ENCODE data around the gene TBX15.

TBX15 gene

DNA sequence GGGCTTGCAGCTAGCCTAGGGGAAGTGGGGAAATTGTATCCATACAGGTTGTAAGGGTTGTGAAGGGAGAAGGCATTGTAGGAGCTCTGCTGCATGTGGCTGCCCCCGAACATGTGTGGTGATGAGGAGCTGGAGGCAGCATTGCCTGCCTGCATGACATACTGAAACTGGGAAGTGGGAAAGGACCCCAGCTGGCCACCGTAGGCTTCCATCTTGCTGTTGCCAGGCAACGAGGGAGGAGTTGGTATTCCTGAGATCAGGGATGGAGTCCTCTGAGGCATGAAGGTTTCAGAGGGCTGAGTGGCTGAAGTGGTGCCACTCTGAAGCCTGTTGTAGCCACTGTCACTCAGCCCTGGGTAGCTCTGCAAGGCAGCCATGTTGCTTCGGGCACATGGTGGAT, 103.2 kb downstream of the TBX15 start (continued):
- TF ChIP-seq CREB5 (CRISPR knock-in tag; IDR thresholded peaks at IDR 0.05; ENCODE audit: low read depth) (no peak), TCF4 (CRISPR knock-in tag; IDR thresholded peaks at IDR 0.05; ENCODE audit: borderline replicate concordance) (no peak)

DNA sequence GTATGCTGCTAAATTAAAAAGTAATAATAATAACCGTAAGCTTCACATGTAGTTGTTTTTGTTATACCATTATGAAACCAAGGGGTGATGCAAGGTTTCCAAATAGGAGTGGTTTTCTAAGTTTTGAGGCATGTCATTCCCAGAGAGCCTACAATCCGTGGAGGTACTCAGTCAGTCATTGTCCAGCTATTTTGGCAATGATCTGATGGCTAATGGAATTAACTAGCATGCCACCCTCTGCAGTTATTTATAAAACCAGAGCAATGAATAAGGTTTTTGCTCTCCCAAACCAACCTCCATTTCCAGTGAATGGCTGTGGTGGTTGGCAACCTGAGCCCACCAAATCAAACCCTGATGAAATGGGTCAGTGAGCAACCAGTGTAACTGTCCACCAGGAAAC, 106.4 kb downstream of the TBX15 start:
- ATAC-seq, result no peak
- TF ChIP-seq RARB (CRISPR knock-in tag; IDR thresholded peaks at IDR 0.05), result no peak
- TF ChIP-seq ZNF565 (CRISPR knock-in tag; conservative IDR thresholded peaks at IDR 0.05; ENCODE audit: low read depth), result no peak
- no peak for TF ChIP-seq CSRNP3 (CRISPR knock-in tag; IDR thresholded peaks at IDR 0.05)
- no peak for TF ChIP-seq PPARA (CRISPR knock-in tag; IDR thresholded peaks at IDR 0.05; ENCODE audit: borderline replicate concordance)
- TF ChIP-seq TCF4 (CRISPR knock-in tag; IDR thresholded peaks at IDR 0.05; ENCODE audit: borderline replicate concordance), result no peak
- TF ChIP-seq SNAI2 (CRISPR knock-in tag; IDR thresholded peaks at IDR 0.05), result no peak
- no peak for TF ChIP-seq CREB5 (CRISPR knock-in tag; IDR thresholded peaks at IDR 0.05; ENCODE audit: low read depth)
- no peak for TF ChIP-seq ZNF70 (CRISPR knock-in tag; IDR thresholded peaks at IDR 0.05)
- TF ChIP-seq ZNF8 (CRISPR knock-in tag; IDR thresholded peaks at IDR 0.05), result no peak
- no peak for TF ChIP-seq ARNTL (CRISPR knock-in tag; IDR thresholded peaks at IDR 0.05; ENCODE audit: borderline replicate concordance, low read depth)
- no peak for TF ChIP-seq TOX (CRISPR knock-in tag; IDR thresholded peaks at IDR 0.05; ENCODE audit: borderline replicate concordance)
- TF ChIP-seq OSR1 (CRISPR knock-in tag; IDR thresholded peaks at IDR 0.05), result no peak
- no peak for TF ChIP-seq BACH2 (CRISPR knock-in tag; IDR thresholded peaks at IDR 0.05; ENCODE audit: borderline replicate concordance)

- TF ChIP-seq CSDC2 (CRISPR knock-in tag; IDR thresholded peaks at IDR 0.05) (no peak), OSR1 (CRISPR knock-in tag; IDR thresholded peaks at IDR 0.05) (no peak), CREB5 (CRISPR knock-in tag; IDR thresholded peaks at IDR 0.05; ENCODE audit: low read depth) (no peak), TOX (CRISPR knock-in tag; IDR thresholded peaks at IDR 0.05; ENCODE audit: borderline replicate concordance) (no peak), GLIS3 (CRISPR knock-in tag; IDR thresholded peaks at IDR 0.05) (no peak), ZNF8 (CRISPR knock-in tag; IDR thresholded peaks at IDR 0.05) (no peak), ISL1 (CRISPR knock-in tag; IDR thresholded peaks at IDR 0.05) (no peak), ZNF70 (CRISPR knock-in tag; IDR thresholded peaks at IDR 0.05) (no peak), ZFP3 (CRISPR knock-in tag; IDR thresholded peaks at IDR 0.05) (no peak), ESRRG (CRISPR knock-in tag; IDR thresholded peaks at IDR 0.05) (no peak), PPARA (CRISPR knock-in tag; IDR thresholded peaks at IDR 0.05; ENCODE audit: borderline replicate concordance) (no peak)
- TF ChIP-seq, protein P1, sequence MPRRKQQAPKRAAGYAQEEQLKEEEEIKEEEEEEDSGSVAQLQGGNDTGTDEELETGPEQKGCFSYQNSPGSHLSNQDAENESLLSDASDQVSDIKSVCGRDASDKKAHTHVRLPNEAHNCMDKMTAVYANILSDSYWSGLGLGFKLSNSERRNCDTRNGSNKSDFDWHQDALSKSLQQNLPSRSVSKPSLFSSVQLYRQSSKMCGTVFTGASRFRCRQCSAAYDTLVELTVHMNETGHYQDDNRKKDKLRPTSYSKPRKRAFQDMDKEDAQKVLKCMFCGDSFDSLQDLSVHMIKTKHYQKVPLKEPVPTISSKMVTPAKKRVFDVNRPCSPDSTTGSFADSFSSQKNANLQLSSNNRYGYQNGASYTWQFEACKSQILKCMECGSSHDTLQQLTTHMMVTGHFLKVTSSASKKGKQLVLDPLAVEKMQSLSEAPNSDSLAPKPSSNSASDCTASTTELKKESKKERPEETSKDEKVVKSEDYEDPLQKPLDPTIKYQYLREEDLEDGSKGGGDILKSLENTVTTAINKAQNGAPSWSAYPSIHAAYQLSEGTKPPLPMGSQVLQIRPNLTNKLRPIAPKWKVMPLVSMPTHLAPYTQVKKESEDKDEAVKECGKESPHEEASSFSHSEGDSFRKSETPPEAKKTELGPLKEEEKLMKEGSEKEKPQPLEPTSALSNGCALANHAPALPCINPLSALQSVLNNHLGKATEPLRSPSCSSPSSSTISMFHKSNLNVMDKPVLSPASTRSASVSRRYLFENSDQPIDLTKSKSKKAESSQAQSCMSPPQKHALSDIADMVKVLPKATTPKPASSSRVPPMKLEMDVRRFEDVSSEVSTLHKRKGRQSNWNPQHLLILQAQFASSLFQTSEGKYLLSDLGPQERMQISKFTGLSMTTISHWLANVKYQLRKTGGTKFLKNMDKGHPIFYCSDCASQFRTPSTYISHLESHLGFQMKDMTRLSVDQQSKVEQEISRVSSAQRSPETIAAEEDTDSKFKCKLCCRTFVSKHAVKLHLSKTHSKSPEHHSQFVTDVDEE (CRISPR knock-in tag; IDR thresholded peaks at IDR 0.05), result no peak
- ATAC-seq, result no peak
Measured at GRCh38 chr1:118878661-118879060, 109.5 kb downstream of the TBX15 start.

DNA sequence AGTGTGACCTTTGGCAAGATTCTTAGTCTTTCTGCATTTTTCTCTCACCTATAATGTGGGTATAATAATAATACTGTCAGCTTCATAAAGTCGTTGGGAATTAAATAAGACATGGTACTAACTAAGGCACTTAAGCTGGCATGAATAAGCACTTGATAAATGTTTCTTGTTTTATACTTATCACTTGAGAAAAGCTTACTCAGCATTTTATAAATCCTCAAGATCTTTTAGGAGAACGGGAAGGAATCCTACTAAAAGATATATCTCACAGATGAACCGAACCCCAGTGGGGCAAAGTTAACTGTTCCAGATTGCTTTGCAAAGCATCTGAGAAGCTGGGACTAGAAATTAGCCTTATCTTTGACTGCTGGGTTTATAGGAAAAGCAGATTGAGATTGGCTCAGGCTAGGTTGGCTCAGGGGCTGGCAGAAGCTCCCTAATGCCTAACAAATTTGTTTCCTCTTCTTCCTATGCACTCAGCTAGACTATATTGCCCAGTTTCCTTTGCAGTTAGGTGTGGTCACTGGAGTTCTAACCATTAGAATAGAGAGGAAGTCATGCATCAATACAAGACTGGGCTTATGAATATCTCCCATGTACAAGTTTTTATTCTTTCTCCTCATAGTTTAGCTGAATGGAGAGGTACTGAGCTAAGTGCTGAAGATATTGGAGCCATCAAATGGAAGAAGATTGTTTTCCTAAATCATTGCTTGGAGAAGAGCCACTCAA, 110.3 kb downstream of the TBX15 start:
- TF ChIP-seq ISL1 (CRISPR knock-in tag; IDR thresholded peaks at IDR 0.05), result no peak
- TF ChIP-seq ZNF565 (CRISPR knock-in tag; conservative IDR thresholded peaks at IDR 0.05; ENCODE audit: low read depth), result no peak
- TF ChIP-seq ZFP3 (CRISPR knock-in tag; IDR thresholded peaks at IDR 0.05), result no peak
- TF ChIP-seq, protein P1 (CRISPR knock-in tag; IDR thresholded peaks at IDR 0.05), result no peak
- ATAC-seq, result no peak
